Kidney (tissue), 14 donors: ENCODE results near the gene VPS8. TPM values are rescaled to one million over a fixed set of nuclear protein-coding genes. Genes with fewer than 3 reads are reported as not detected.
A peak's percentile ranks its signal among the peaks of the same experiment; 100 is the strongest.

Source experiments
- DNase-seq, 5 donors: peaks; one replicate each; pipeline ENCODE4 v3.0.0-alpha.2; 2013 to 2020
- FAIRE-seq: peaks from 2 replicates; lab custom pipeline; 2012; peaks lifted over from hg19 to GRCh38; lab: Jason Lieb, UNC
- H3K27ac ChIP-seq, 2 donors: one replicate each; pipeline ENCODE4 v1.7.0; 2013; ENCODE audit warnings: low read depth in 2 of 2, low read length in 2 of 2, inconsistent platforms in 1 of 2
- H3K27me3 ChIP-seq: one replicate; pipeline ENCODE4 v1.7.1; 2013; ENCODE audit warnings: low read length, inconsistent platforms; ENCODE audit not compliant: control insufficient read depth, insufficient read depth
- H3K36me3 ChIP-seq, 3 donors: one replicate each; pipeline versions ENCODE4 v1.7.0 to v1.7.1; 2013; ENCODE audit warnings: low read length in 3 of 3, control low read depth in 1 of 3, inconsistent platforms in 1 of 3; ENCODE audit not compliant: insufficient read depth in 3 of 3, control insufficient read depth in 2 of 3
- H3K4me1 ChIP-seq, 3 donors: one replicate each; pipeline versions ENCODE4 v1.7.0 to v1.7.1; 2013; ENCODE audit warnings: low read length in 3 of 3, inconsistent platforms in 1 of 3, low read depth in 1 of 3; ENCODE audit not compliant: control insufficient read depth in 2 of 3, insufficient read depth in 2 of 3
- H3K4me3 ChIP-seq, 3 donors: one replicate each; pipeline versions ENCODE4 v1.7.0 to v1.8.1; 2013; ENCODE audit warnings: low read length in 3 of 3, control low read depth in 1 of 3, inconsistent platforms in 1 of 3
- H3K9ac ChIP-seq, 3 donors: one replicate each; pipeline versions ENCODE4 v1.7.0 to v1.7.1; 2013; ENCODE audit warnings: low read length in 3 of 3, control low read depth in 1 of 3, inconsistent platforms in 1 of 3
- H3K9me3 ChIP-seq, 3 donors: one replicate each; pipeline versions ENCODE4 v1.7.0 to v1.7.1; 2013; ENCODE audit warnings: low read length in 3 of 3, control low read depth in 1 of 3, inconsistent platforms in 1 of 3; ENCODE audit not compliant: control insufficient read depth in 2 of 3, insufficient read depth in 1 of 3
- CTCF ChIP-seq: IDR thresholded peaks from 3 replicates; pipeline ENCODE4 v1.5.1; 2012; ENCODE audit warnings: mild to moderate bottlenecking, moderate library complexity, borderline replicate concordance; ENCODE audit not compliant: insufficient read depth; ENCODE audit errors: extremely low read depth
- intact Hi-C: fragments of 100-400 bp; cut with DNase I; formaldehyde crosslinking; loops from one replicate; pipeline ENCODE4 v1.11.1; 2022
- polyA plus RNA-seq: library from polyadenylated mRNA; stranded (reverse); fragments of 350-450 nt; fragmentation: Illumina TruSeq; extraction: RNeasy Lipid Tissue Mini Kit (QIAGEN cat#74804); gene quantifications from one replicate; pipeline ENCODE4 v1.2.3, GENCODE V29; 2014; ENCODE audit warnings: low read depth, low replicate concordance; ENCODE audit not compliant: insufficient read depth
- total RNA-seq: library from RNA; stranded (reverse); fragmentation: NEBNext Ultra II Directional; extraction: Animal tissue kit (Norgen Biotek cat#: 25700); gene quantifications from one replicate; pipeline ENCODE4 v1.2.1, GENCODE V29; 2021
- donor health status: control.
- donor health status: control.
- donor health status: control.
- donor health status: control.
- donor health status: control.
- donor health status: DM: yes; HTN: yes; CAD: no.
- donor health status: Normal renal cell carcinoma (clear cell type).

Gene VPS8
- total and polyA plus RNA-seq, 2 donors from 2014 or later: 10.8 to 55.0 TPM

- no peak overlapping the region for H3K4me3 ChIP-seq
- no peaks in the 10 kb centered on the region for H3K4me1 ChIP-seq
- intact Hi-C loops: no loop called here
- H3K36me3 ChIP-seq: no peaks in the 10 kb centered on the region
- no peaks in the 10 kb centered on the region for H3K9me3 ChIP-seq
- no peak overlapping the region for H3K9ac ChIP-seq
- FAIRE-seq (no peak), DNase-seq (peak in 1 of 5 donors; percentile 52)
- H3K27me3 ChIP-seq: no peaks in the 10 kb centered on the region
- no peak overlapping the region for H3K27ac ChIP-seq
- no peak for TF ChIP-seq CTCF
Observed at GRCh38 chr3:185070491-185071286, 258.7 kb downstream of the VPS8 start.

- Histone ChIP-seq H3K36me3 (no peaks in the 10 kb centered on the region), H3K27ac (no peak overlapping the region), H3K9me3 (no peaks in the 10 kb centered on the region), H3K4me1 (no peaks in the 10 kb centered on the region), H3K4me3 (no peak overlapping the region), H3K27me3 (no peaks in the 10 kb centered on the region), H3K9ac (no peak overlapping the region)
- TF ChIP-seq CTCF: no peak
- DNase-seq: no peak
- FAIRE-seq: no peak
- intact Hi-C loops: no loop called here
Observed at GRCh38 chr3:185071287-185071800, 259.4 kb downstream of the VPS8 start.

GRCh38 chr3:185075547-185075946 is 263.6 kb downstream of the VPS8 start:
- no peak overlapping the region for H3K9ac ChIP-seq
- peak in 1 of 5 donors; percentile 63 for DNase-seq
- no peaks in the 10 kb centered on the region for H3K27me3 ChIP-seq
- intact Hi-C loops: no loop called here
- no peak for TF ChIP-seq CTCF
- H3K27ac ChIP-seq: no peak overlapping the region
- no peaks in the 10 kb centered on the region for H3K36me3 ChIP-seq
- FAIRE-seq: no peak
- no peak overlapping the region for H3K4me3 ChIP-seq
- H3K9me3 ChIP-seq: no peaks in the 10 kb centered on the region
- H3K4me1 ChIP-seq: peaks cover 0 to 2% (median 0%) of the 10 kb centered on the region in 3 donors
